ENCODE results near the gene HAL.

DNA sequence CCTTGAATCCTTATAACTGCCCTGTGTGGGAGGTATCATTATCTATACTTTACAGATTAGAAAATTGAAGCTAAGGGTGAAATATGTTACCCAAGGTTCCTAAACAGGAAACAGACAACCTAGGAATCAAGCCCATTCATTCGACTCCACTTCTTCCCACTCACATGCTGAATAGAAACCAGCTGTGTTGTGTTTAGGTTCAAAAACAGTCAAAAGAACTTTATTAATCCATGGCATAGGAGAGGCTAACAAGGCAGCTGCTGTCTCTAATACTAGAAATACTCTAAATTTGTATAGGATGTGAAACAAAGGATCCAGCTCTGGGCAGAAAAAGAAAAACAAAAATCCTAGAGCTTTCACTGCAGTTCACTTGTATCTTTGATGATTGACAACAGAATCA is 43.1 kb downstream of the HAL start:
- no peak for TF ChIP-seq EZH2 (IDR thresholded peaks at IDR 0.05; ENCODE audit: borderline replicate concordance, insufficient read depth, low read depth, low read length, poor library complexity, severe bottlenecking)
- TF ChIP-seq, protein P1, sequence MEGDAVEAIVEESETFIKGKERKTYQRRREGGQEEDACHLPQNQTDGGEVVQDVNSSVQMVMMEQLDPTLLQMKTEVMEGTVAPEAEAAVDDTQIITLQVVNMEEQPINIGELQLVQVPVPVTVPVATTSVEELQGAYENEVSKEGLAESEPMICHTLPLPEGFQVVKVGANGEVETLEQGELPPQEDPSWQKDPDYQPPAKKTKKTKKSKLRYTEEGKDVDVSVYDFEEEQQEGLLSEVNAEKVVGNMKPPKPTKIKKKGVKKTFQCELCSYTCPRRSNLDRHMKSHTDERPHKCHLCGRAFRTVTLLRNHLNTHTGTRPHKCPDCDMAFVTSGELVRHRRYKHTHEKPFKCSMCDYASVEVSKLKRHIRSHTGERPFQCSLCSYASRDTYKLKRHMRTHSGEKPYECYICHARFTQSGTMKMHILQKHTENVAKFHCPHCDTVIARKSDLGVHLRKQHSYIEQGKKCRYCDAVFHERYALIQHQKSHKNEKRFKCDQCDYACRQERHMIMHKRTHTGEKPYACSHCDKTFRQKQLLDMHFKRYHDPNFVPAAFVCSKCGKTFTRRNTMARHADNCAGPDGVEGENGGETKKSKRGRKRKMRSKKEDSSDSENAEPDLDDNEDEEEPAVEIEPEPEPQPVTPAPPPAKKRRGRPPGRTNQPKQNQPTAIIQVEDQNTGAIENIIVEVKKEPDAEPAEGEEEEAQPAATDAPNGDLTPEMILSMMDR (IDR thresholded peaks at IDR 0.05), result no peak
